HuH-7 (cell line): Measurements from ENCODE around the gene MARVELD2.
"Not testable (repeated sequence)": the region's sequence is repeated elsewhere in the genome, so short reads cannot be mapped to it uniquely, and the experiment has no call there.

ENCODE experiments used
- DNase-seq: peaks from one replicate; pipeline ENCODE4 v3.0.0; 2011; ENCODE audit warnings: low spot score

The MARVELD2 gene

GRCh38 chr5:69414885-69415583 is at the start of gene MARVELD2:
TSS of gene MARVELD2 (plus strand) at chr5:69415116. CDS start at chr5:69419386, 4,270 bp downstream.
- peak; percentile 84 for DNase-seq

GRCh38 chr5:69367697-69368279 is 47.1 kb upstream of the MARVELD2 start:
- no peak for DNase-seq

GRCh38 chr5:69368458-69369339 is 46.2 kb upstream of the MARVELD2 start:
- DNase-seq: no peak

GRCh38 chr5:69369340-69370121 is 45.4 kb upstream of the MARVELD2 start, which contains the start of the genes AK6, RAD17 and TAF9:
TSS of gene AK6 (minus strand) at chr5:69369520. CDS start at chr5:69369490, 30 bp downstream.
TSS of gene RAD17 (plus strand) at chr5:69369818. CDS start at chr5:69372209, 2,391 bp downstream.
TSS of gene TAF9 (minus strand) at chr5:69369520. CDS start at chr5:69365737, 3,783 bp downstream.
- peak; percentile 87 for DNase-seq

- not testable (repeated sequence) for DNase-seq
Observed at GRCh38 chr5:69370335-69370734, 44.6 kb upstream of the MARVELD2 start.

DNA sequence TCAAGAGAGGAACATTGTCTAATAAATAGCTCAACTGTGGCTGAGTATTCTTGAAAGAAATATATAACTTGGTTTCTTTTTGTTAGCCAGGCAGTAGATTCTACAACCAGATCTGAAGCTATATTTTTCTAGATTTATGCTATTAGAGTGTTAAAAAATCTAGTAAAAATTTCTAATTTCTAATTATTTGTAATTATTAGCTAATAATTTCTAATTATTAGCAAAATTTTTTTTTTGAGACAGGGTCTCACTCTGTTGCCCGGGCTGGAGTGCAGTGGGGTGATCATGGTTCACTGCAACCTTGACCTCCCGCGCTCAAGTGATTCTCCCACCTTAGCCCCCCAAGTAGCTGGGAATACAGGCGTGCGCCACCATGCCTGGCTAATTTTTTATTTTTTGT is 42.5 kb upstream of the MARVELD2 start:
- no peak for DNase-seq

GRCh38 chr5:69374911-69375446 is 39.9 kb upstream of the MARVELD2 start:
- DNase-seq: no peak

DNA sequence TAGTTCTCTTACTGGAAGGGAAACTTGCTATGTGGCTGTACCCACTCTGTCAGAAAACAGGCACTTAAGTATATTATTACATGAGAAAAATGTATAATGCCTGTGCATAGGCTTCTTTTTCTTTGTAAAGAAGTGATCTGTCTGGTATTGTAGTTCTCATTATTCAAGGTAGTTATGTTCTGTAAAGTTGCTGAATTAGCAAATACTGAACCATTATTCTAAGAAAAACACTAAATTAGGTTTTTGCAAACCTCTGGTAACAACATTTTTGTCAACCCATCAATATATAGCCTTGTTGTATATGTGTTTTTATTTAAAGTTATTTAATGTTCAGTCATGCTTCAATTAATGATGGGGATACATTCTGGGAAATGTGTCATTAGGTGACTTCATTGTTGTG is 36.5 kb upstream of the MARVELD2 start:
- DNase-seq: no peak

DNA sequence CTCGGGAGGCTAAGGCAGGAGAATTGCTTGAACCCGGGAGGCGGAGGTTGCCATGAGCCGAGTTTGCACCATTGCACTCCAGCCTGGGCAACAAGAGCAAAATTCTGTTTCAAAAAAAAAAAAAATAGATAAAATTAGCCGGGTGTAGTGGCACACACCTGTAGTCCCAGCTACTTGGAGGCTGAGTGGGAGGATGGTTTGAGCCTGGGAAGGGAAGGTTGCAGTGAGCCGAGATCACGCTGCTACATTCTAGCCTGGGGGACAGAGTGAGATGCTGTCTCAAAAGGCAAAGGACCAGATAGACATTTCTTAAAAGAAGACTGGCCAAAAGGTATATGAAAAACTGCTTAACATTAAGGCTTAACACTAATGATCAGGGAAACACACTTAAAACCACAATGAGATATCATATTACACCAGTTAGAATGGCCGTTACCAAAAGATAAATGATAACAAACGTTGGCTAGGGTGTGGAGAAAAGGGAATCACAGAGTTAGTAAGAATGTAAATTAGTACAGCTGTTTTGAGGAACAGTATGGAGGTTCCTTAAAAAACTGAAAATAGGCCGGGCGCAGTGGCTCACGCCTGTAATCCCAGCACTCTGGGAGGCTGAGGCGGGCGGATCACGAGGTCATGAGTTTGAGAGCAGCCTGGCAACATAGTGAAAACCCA is 10.1 kb upstream of the MARVELD2 start:
- DNase-seq: no peak

DNA sequence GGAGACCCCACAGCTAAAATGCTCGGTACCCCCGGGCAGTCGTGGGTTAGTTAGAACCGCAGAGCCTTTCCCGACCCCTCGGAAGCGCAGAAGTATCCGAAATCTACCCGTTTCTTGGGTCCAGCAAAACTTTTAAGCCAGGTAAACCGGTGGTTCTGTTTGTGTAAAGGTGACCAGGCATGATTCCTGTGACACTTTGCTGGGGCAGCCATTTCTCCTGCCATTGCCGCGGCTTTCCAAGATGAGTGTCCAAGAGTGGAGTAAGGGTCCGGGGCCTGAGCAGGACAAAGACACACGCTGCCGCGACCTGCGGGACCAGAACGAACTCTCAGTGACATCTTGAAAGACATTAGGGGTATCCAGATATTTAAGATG is 655 bp downstream of the MARVELD2 start:
- peak; percentile 37 for DNase-seq

GRCh38 chr5:69416180-69416579 is 1.3 kb downstream of the MARVELD2 start:
- DNase-seq: no peak

GRCh38 chr5:69416699-69417098 is 1.8 kb downstream of the MARVELD2 start:
- DNase-seq: no peak

DNA sequence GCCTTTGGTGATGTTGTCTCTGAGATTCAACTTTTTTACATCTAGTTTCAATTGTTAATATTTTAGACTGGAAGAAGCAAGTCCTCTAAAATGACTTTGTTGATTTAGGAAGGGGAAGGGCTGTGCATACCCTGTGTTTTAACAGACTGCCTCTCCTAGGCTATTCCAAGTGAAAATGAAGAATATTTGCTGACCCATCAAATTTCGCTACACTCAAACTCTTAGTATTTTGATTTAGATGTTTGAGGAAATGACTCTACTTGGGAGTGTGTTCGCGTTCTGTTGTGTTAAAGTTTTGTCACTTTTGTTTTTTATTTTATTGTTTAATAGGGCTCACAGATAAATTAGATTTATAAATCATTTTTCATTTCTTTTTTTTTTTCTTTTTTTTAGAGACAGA is 3.6 kb downstream of the MARVELD2 start:
- DNase-seq: no peak

- no peak for DNase-seq
Observed at GRCh38 chr5:69431424-69432303, 16.7 kb downstream of the MARVELD2 start.

GRCh38 chr5:69432412-69433206 is 17.7 kb downstream of the MARVELD2 start:
- no peak for DNase-seq

- not testable (repeated sequence) for DNase-seq
Observed at GRCh38 chr5:69435276-69435884, 20.5 kb downstream of the MARVELD2 start.

DNA sequence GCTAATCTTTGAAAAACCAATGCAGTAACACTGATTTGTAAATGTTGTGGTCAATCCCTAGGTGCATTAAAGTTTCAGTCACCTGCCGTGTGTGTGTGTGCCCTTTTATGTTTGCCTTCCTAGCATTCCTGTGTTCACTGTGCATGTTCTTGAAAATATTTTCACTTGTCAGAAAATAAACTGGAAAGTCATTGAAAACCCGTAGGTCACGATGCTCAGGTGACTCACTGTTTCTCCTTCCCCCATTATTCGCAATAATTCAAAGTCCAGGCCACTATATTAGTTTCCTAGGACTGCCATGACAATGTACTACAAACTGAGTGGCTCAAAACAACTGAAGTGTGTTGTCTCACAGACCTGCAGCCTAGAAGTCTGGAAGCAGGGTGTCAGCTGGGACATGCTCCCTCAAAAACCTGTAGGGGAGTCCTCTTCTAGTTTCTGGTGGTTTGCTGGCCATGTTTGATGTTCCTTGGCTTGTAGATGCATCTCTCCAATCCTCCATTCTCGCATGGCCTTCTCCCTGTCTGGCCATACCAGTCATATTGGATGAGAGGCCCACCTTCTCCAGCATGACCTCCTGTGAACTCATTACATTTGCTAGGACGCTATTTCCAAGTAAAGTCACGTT is 29.3 kb downstream of the MARVELD2 start:
- peak; percentile 16 for DNase-seq

DNA sequence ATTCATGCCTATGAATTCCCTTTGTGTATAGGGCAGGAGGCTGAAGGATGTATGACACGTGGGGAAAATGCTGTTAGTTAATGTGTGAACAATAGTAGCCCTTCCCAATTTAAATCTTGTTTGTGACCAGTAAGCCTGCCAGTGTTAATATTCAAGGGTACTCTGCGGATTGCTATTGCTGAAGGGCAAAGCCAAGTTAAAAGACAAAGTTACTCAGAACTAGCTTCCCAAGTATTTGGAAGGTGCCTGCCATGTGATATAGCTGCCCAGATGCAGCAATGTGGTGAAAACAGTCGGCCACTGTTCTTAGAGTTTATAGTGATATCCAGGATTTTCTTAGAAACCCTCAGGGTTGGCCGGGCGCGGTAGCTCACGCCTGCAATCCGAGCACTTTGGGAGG is 34.6 kb downstream of the MARVELD2 start:
- DNase-seq: no peak
